ENCODE results near the gene DOCK1.

The DOCK1 gene

DNA sequence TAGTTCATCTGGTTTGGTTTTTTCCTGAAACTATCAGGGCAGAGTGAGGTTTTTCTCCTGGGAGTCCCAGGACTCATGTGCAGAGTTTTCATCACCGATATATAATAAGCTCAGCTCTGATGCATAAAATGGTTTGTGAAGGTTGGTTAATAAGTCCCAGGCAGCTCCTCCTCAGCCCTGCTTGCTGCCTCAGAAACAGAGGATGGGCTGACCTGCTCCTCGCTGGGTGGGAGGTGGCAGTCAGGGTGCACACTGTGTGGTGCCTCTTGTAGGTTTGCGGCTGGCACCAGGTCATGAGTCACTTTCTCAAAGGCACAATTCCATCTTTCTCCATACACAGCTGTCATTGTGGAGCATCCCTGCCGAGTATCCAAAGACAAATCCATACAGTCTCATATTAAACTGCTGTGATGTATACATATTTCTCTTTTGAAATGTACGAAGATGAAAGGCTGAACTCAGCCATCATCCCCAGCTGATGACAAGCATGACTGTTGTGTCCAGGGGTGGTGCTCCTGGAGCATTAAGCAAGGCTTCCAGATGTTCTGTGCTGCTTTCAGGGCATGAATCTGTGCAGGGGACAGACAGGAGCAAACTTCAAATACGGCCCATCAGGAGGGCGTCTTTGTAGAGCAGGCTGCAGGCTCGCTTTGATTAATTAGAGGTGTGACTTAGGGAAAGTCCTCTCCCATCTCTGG lies 518.1 kb downstream of the DOCK1 start:
- TF ChIP-seq, protein P1, sequence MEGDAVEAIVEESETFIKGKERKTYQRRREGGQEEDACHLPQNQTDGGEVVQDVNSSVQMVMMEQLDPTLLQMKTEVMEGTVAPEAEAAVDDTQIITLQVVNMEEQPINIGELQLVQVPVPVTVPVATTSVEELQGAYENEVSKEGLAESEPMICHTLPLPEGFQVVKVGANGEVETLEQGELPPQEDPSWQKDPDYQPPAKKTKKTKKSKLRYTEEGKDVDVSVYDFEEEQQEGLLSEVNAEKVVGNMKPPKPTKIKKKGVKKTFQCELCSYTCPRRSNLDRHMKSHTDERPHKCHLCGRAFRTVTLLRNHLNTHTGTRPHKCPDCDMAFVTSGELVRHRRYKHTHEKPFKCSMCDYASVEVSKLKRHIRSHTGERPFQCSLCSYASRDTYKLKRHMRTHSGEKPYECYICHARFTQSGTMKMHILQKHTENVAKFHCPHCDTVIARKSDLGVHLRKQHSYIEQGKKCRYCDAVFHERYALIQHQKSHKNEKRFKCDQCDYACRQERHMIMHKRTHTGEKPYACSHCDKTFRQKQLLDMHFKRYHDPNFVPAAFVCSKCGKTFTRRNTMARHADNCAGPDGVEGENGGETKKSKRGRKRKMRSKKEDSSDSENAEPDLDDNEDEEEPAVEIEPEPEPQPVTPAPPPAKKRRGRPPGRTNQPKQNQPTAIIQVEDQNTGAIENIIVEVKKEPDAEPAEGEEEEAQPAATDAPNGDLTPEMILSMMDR (IDR thresholded peaks at IDR 0.05; ENCODE audit: low read depth, low read length): no peak
- no peak for DNase-seq
- H3K27ac ChIP-seq: no peak overlapping the region
- no peaks in the 10 kb centered on the region for H3K9me3 ChIP-seq (ENCODE audit: severe bottlenecking)
- H3K4me3 ChIP-seq (ENCODE audit: low read depth, low read length): no peak overlapping the region
- no peaks in the 10 kb centered on the region for H3K27me3 ChIP-seq (ENCODE audit: insufficient read depth, low read depth, severe bottlenecking)
- H3K36me3 ChIP-seq: no peaks in the 10 kb centered on the region; the same call in 1 of the 2 replicates

DNA sequence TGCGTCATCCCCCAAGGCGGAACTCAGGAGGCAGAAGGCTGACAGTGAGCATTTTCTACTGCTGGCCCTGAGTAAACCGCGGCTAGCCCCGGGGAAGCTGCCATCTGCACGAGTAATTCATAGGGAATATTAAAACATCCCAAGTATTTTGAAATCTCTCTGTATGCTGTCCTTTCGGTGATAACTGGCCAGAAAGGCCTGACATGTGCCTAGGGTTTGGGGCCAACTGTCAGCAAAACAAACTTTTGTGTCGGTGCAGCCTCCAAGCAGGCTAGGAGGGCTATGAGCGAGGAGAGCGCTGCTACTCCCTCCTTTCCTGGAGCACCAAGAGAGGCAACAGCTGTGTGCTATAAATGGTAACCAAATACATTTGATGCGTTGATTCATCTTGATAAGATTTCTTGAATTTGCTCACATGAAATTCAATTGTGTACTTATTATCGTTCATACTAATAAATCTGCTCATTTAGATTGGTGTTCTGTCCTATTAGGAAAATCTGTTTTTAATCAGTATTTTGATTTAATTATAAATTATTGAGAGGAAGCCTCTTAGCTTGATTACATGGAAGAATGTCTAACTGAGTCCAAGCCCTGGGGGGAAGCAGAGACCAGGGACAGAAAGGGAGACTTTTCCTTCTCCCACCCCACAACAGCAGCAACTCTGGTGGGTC lies 519.5 kb downstream of the DOCK1 start:
- Histone ChIP-seq H3K4me3 (ENCODE audit: low read depth, low read length) (no peak overlapping the region), H3K36me3 (no peaks in the 10 kb centered on the region; the same call in 1 of the 2 replicates), H3K27ac (no peak overlapping the region), H3K27me3 (ENCODE audit: insufficient read depth, low read depth, severe bottlenecking) (no peaks in the 10 kb centered on the region), H3K9me3 (ENCODE audit: severe bottlenecking) (no peaks in the 10 kb centered on the region)
- TF ChIP-seq, protein P1 (IDR thresholded peaks at IDR 0.05; ENCODE audit: low read depth, low read length): no peak
- no peak for DNase-seq

DNA sequence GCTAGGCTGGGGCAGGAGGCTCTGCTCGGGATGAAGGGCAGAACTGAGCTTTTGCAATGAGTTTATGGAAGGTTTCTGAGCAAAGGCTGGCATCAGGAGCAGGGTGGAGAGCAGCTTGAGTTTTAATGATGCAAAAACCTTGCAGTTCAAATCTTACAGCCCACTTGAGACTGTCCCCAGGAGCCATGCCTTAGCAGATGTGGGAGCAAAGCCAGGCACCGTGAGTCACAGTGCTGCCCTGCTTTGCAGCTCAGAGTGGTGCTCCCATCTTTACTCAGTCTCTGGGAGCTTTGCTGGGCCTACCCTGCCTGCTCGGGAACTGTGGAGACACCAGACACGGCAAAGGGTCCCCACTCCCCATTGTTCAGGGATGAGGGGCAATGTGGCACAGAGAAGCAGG lies 521.5 kb downstream of the DOCK1 start:
- Histone ChIP-seq H3K4me3 (ENCODE audit: low read depth, low read length) (no peak overlapping the region), H3K9me3 (ENCODE audit: severe bottlenecking) (no peaks in the 10 kb centered on the region), H3K27ac (no peak overlapping the region), H3K27me3 (ENCODE audit: insufficient read depth, low read depth, severe bottlenecking) (no peaks in the 10 kb centered on the region), H3K36me3 (no peaks in the 10 kb centered on the region; the same call in 1 of the 2 replicates)
- TF ChIP-seq, protein P1 (IDR thresholded peaks at IDR 0.05; ENCODE audit: low read depth, low read length): no peak
- no peak for DNase-seq

DNA sequence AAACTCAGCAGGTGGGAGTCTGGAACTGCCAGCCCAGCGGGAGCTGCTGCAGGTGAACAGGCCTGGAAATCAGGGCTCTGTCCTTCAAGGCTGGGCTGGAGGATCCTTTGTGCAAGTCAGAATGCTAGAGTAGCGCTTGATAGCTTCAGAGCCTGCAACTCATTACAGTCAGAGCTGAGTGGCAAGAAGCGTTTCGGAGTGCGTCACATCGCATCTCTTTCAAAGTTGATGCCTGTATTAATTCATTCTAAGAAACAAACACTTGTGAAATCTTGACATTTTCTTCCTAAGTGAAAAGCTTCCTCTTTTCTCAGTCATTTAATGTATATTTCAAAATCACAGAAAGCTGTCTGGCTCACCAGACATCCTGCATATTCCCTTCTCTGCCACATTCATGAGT lies 522.7 kb downstream of the DOCK1 start:
- DNase-seq: no peak
- Histone ChIP-seq H3K9me3 (ENCODE audit: severe bottlenecking) (no peaks in the 10 kb centered on the region), H3K36me3 (no peaks in the 10 kb centered on the region; the same call in 1 of the 2 replicates), H3K4me3 (ENCODE audit: low read depth, low read length) (no peak overlapping the region), H3K27ac (no peak overlapping the region), H3K27me3 (ENCODE audit: insufficient read depth, low read depth, severe bottlenecking) (no peaks in the 10 kb centered on the region)
- TF ChIP-seq, protein P1 (IDR thresholded peaks at IDR 0.05; ENCODE audit: low read depth, low read length): no peak

DNA sequence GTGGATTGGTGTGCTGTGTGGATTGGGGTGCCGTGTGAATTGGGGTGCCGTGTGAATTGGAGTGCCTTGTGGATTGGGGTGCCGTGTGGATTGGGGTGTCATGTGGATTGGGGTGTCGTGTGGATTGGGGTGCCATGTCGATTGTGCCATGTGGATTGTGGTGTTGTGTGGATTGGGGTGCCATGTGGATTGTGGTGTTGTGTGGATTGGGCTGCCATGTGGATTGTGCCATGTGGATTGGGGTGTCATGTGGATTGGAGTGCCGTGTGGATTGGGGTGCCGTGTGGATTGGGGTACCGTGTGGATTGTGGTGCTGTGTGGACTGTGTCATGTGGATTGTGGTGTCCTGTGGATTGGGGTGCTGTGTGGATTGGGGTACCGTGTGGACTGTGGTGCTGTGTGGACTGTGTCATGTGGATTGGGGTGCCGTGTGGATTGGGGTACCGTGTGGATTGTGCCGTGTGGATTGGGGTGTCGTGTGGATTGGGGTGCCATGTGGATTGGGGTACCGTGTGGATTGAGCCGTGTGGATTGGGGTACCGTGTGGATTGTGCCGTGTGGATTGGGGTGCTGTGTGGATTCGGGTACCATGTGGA lies 523.3 kb downstream of the DOCK1 start:
- H3K36me3 ChIP-seq: no peaks in the 10 kb centered on the region; the same call in 1 of the 2 replicates
- no peak overlapping the region for H3K4me3 ChIP-seq (ENCODE audit: low read depth, low read length)
- no peaks in the 10 kb centered on the region for H3K9me3 ChIP-seq (ENCODE audit: severe bottlenecking)
- H3K27me3 ChIP-seq (ENCODE audit: insufficient read depth, low read depth, severe bottlenecking): no peaks in the 10 kb centered on the region
- DNase-seq: no peak
- H3K27ac ChIP-seq: no peak overlapping the region
- TF ChIP-seq, protein P1 (IDR thresholded peaks at IDR 0.05; ENCODE audit: low read depth, low read length): no peak

Measured in WERI-Rb-1 (cell line).